ENCODE measurements around the gene TNFAIP1.

The TNFAIP1 gene

DNA sequence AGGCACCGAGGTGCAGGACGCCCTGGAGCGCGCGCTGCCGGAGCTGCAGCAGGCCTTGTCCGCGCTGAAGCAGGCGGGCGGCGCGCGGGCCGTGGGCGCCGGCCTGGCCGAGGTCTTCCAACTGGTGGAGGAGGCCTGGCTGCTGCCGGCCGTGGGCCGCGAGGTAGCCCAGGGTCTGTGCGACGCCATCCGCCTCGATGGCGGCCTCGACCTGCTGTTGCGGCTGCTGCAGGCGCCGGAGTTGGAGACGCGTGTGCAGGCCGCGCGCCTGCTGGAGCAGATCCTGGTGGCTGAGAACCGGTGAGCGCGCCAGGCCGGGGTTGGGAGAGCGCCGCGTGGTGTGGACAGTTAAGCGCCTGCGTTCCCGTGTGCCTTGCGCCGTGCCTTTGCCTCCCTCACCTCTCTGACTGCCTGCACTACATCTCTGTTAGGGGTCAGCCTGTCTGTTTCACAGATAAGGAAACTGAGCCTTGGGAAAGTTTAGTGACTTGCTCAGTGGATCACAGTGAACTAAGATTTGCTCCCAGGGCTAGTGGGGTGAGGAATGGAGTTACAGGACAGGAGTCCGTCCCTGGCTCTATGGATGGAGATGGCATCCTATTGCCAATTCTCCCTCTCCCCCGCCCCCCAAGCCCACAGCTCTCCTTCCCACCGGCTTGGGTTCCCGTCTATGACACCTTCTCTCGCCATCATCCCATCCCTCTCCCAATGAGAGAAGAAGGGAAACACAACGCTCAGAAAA is 36.8 kb downstream of the TNFAIP1 start:
- no peak for DNase-seq

DNA sequence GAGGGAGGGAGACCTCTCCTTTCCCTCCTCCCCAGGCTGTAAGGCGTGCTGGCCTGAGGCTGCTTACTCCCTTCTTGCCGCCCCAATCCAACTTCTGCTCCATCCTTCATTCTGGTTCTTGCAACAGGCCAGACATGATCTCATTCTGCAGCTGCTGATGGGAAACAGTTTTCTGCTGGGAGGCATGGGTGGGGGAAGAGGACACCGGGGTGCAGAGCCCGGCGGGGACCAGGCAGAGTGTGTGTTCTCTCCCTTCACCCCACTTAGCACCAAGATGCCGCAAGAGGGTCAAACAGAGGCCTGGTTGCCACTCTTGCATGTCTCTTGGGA is 37.3 kb downstream of the TNFAIP1 start:
- no peak for DNase-seq

DNA sequence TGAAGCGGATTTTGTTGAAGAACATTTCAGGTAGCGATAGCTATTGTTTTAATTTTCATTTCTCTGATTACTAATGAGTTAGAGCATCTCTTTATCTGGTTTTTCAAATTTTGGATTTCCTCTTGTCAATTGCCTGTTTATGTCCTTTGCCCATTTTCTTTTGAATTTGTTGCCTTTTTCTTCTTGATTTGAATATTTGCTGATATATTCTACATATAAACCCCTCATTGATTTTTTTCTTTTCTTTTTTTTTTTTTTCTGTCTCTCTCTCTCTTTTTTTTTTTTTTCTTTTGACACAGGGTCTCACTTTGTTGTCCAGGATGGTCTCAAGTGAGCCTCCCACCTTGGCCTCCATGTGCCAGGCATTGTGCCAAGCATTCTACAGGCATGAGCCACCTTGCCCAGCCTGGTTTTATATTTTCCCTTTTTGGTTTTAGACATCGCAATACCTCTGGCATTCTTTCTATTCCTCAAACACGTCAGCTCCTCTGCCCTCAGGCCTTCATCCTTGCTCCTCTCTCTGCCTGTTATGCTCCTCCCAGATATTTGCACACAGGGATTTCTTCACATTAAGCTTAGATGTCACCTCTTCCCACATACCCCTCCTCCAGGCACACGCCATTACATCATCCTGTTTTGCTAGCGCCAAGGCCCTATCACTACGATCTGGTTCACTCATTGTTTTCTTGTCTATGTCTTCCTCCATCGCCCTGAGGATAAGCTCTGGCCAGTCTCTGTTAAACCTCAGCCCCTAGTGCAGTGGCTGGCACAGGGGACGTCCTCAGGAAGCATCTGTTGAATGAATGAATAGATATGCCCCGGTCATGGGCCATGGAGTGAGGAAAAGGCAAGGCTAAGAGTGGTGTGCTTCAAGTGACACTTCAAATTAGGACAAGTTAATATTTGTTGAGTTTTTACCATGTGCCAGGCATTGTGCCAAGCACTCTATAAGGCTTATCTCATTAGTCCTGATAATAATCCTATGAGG is 44.5 kb downstream of the TNFAIP1 start:
- no peak for DNase-seq

DNA sequence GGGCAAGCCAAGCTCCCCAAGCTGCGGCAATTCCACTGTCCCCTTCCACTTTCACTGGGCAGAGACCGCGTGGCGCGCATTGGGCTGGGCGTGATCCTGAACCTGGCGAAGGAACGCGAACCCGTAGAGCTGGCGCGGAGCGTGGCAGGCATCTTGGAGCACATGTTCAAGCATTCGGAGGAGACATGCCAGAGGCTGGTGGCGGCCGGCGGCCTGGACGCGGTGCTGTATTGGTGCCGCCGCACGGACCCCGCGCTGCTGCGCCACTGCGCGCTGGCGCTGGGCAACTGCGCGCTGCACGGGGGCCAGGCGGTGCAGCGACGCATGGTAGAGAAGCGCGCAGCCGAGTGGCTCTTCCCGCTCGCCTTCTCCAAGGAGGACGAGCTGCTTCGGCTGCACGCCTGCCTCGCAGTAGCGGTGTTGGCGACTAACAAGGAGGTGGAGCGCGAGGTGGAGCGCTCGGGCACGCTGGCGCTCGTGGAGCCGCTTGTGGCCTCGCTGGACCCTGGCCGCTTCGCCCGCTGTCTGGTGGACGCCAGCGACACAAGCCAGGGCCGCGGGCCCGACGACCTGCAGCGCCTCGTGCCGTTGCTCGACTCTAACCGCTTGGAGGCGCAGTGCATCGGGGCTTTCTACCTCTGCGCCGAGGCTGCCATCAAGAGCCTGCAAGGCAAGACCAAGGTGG is 45.7 kb downstream of the TNFAIP1 start:
- no peak for DNase-seq

DNA sequence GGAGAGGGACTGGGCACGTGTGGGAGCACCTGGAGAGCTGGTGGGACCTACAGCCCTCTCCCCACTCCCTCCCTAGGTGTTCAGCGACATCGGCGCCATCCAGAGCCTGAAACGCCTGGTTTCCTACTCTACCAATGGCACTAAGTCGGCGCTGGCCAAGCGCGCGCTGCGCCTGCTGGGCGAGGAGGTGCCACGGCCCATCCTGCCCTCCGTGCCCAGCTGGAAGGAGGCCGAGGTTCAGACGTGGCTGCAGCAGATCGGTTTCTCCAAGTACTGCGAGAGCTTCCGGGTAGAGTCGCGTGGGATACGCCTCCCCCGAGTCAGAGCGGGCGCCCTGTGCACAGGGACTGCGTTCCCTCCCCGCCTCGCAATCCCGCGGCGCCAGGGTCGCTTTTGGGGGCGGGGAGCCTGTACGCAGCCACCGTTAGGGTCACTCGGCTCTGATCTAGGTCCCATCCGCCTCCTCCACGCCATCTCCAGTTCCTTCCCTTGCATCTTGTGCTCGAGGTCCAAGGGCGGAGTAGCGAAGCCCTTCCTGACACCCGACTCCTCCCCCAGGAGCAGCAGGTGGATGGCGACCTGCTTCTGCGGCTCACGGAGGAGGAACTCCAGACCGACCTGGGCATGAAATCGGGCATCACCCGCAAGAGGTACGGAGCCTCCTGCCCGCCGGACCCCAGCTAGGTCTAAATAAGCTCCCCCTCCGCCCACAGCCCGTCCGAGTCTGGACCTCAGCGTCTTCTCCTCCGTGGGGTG is 48.9 kb downstream of the TNFAIP1 start:
- DNase-seq, result no peak

DNA sequence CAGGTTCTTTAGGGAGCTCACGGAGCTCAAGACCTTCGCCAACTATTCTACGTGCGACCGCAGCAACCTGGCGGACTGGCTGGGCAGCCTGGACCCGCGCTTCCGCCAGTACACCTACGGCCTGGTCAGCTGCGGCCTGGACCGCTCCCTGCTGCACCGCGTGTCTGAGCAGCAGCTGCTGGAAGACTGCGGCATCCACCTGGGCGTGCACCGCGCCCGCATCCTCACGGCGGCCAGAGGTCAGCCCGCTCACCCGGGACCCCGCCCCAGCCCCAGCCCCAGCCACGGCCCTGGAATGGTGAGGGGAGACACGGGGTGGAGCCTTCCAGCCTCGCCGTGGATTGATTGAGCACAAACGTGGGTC is 49.5 kb downstream of the TNFAIP1 start:
- no peak for DNase-seq

DNA sequence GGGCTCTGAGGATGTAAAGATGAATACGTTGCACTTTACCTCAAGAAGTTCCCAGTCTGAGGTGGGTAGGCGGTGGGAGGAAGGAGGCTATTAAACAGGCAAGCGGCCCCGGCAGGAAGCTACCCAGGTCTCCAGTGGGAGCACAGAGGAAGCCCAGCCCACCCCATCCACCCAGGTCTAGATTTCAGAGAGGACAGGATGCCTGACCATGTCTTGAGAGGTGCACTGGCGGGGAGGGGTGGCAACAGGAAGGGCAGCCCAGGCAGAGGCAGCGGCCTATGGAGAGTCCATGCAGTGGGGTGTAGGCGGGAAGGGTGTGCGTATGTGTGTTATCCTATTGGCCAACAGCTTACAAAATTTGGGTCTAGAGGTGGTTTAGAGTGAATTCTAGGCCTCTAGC is 49.8 kb downstream of the TNFAIP1 start:
- no peak for DNase-seq

DNA sequence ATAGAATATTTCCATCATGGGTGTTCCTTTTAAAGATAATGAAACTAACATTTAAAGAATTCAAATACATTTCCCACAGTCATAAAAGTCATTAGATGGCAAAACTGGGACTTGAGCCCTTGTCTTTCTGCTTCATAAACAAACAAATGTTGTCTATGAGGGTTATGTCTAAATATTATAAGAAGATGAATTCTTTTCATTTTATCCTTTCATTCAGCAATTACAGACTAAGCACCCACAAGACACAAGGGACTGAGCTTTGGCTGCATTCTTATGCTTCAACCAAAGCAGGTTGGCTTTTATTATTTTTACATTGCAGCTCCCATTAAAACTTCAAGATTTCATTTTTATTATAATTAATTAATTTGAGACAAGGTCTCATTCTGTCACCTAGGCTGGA is 50.8 kb downstream of the TNFAIP1 start:
- peak; percentile 9 for DNase-seq

DNA sequence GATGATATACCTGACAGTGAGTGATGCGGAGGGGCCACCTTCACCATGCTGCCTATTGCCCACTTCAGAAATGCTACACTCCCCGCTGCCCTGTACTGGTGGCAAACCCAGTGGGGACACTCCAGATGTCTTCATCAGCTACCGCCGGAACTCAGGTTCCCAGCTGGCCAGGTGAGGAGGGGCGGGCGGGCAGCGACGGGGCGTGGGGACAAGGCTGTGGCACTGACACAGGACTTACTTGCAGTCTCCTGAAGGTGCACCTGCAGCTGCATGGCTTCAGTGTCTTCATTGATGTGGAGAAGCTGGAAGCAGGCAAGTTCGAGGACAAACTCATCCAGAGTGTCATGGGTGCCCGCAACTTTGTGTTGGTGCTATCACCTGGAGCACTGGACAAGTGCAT is 52.5 kb downstream of the TNFAIP1 start:
- DNase-seq, result no peak

DNA sequence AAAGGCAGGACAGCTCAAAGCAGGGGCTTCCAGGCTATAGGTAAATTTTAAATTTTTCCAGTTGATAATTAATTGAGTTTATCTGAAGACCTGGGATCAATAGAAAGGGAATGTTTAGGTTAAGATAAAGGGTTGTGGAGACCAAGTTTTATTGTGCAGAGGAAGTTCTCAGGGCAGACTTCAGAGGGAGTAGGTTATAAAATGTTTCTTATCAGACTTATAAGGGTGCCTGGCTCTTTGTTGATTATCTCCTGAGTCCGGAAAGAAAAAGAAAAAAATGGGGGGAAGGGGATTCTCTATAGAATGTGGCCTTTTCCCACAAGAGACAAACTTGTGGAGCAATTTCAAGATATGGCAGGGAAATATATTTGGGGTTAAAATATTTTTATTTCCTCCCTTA is 54.6 kb downstream of the TNFAIP1 start:
- no peak for DNase-seq

DNA sequence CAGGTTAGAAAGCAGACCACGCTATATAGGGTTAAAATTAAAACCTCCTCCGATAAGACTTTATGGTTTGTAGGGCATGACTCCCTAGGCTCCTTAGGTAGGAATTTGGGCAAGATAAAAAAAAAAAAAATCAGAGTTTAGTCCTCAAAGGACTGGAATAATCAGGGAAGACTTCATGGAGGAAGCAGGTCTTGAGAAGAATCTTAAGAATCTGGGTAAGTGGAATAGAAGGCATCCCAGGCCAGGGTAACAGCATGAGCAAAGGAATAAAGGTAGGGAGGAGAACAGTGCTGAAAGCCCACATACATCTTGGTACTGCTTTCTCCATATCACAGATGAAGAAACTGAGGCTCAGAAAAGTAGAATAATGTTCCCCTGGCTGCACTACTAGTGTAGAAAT is 55.0 kb downstream of the TNFAIP1 start:
- DNase-seq, result no peak

DNA sequence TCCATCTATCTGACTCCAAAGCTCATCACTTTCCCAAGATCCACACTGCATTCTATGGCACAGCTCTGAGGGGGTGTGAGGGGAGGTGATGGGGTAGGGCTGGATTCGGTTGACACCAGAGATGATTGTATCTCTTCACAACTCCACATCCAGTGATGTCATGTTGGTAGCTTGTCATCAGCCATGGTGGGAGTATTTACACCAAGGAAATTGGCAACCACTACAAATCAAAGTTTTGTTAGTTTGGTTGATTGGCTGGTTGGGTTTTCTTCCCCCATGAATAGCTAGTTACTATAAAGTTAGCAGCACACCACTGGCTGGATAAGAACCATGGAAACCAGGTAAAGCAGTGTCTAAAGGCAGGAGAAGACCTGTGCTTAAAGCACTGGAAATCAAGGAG is 55.4 kb downstream of the TNFAIP1 start:
- no peak for DNase-seq

DNA sequence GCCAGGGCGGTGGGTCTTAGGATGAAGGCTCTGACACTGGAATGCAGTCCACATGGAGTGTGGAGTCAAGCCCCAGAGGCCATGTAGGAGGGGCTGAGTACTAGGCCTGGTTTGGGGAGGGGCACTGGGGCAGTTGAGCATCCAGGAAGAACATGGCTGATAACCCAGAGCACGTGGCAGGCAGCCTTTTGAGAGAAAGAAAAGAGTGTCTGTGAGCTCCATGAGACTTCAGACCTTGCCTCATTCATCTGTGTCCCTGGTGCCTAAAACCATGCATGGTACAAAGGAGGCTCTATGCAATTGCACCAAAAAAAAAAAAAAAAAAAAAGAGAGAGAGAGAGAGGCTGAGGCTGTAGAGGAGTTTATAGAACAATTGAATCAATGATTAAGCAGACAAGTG is 55.8 kb downstream of the TNFAIP1 start:
- no peak for DNase-seq

DNA sequence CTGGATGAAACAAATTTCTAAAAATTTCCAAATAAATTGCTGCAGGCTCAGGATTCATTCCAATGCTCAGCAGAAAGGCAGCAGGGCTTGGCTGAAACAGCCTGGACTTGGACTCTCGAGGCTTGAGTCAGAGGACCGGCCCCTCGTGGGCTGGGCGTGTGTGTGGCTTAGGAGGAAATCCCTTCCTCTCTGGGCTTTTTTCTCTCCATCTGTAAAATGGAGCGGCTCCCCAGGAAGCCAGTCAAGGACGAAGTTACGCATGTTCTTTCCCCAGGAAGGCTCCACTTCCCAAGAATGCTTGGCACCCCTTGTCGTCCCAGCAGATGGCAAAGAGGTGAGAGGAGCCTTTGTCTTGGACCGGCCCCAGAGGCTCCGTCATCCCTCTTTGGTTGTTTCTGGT is 56.9 kb downstream of the TNFAIP1 start:
- no peak for DNase-seq

DNA sequence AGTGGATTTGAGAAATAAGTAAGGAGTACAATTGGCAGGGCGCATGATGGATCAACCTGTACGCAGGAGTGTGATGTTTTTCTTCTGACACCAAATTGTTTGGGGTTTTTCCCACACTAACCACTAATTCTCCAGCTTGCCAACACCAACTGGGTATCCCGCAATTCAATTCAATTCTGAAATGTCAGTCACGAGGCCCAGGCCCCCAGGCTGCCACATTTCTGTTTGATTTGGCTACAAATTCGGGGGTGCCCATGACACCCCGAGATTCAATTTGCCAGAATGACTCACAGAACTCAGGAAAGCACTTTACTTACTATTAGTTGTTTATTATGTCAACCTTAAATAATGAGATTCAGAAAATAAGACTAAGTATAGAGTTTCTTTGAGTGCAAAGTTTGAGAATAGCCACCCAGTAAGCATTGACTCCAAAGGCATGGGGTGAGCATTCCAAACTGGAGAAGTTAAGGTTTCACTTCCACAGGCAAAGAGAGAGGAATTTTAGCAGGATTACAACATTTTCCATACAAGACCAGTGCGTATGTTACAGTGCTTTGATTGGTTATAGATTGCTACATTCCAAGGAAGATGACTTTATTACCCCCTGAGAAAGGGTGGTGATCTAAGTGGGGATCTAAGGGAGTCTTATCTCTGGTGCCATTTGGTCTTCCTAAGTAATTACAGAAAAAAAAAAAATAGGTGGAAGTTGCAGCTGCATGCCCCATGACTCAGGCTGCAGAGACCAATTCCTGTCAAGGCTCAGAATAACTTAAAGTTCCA is 59.0 kb downstream of the TNFAIP1 start:
- DNase-seq, result no peak

DNA sequence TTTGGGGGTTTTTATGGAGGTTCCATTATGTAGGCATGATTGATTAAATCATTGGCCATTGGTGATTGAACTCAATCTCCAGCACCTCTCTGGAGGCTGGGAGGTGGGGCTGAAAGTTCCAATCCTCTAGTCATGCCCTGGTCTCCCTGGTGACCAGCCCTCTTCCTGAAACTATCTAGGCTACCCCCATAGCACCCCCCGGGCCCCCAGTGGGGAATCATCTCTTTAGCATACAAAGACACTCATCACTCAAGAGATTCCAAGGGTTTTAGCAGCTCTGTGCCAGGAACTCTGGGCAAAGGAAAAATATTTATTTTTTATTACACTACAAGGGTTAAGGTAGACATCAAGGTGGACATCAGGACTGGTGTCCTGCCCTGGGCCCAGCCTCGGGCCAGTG is 59.9 kb downstream of the TNFAIP1 start:
- DNase-seq, result no peak

DNA sequence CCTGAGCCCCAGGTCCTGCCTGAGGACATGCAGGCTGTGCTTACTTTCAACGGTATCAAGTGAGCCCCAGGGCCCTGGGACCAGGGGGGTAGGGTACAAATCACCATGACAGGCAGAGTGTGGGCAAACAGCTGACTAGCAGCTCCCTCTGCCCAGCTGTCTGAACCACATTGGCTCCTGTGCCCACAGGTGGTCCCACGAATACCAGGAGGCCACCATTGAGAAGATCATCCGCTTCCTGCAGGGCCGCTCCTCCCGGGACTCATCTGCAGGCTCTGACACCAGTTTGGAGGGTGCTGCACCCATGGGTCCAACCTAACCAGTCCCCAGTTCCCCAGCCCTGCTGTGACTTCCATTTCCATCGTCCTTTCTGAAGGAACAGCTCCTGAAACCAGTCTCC is 60.4 kb downstream of the TNFAIP1 start:
- DNase-seq, result no peak
